ENCODE data around the gene LCN2. TPM values are rescaled to one million over a fixed set of nuclear protein-coding genes. Genes with fewer than 3 reads are reported as not detected.
"Not testable (repeated sequence)": the region's sequence is repeated elsewhere in the genome, so short reads cannot be mapped to it uniquely, and the experiment has no call there.

The LCN2 gene
- total RNA-seq, 2 experiments from 2014 or later, result not detected

GRCh38 chr9:128125580-128126354 is 23.5 kb upstream of the LCN2 start:
- Mint-ChIP-seq H3K9me3 (no peaks in the 10 kb centered on the region), H3K4me1 (peaks cover 34% of the 10 kb centered on the region), H3K27me3 (peaks cover under 1% of the 10 kb centered on the region), H3K36me3 (ENCODE audit: low read depth) (peaks cover 13% of the 10 kb centered on the region), H3K4me3 (peak overlapping the region; percentile 78), H3K27ac (peak overlapping the region; percentile 16)
- no peak for DNase-seq
- ChIA-PET CTCF (interaction anchor here (1.1 to 3.2 kb wide), 3 partner anchors 9 to 65 kb away, joined by 3 to 22 read pairs (median 9); no protein-coding TSS in a partner anchor), POLR2A (interaction anchor here (0.6 kb wide), 1 partner anchor 856 kb away, joined by 4 read pairs; no protein-coding TSS in a partner anchor)

- H3K27ac Mint-ChIP-seq, result peak within 1 kb of the TSS; percentile 96
- H3K27me3 Mint-ChIP-seq, result peaks cover 13% of the 10 kb centered on the region
- peak; percentile 83 for DNase-seq
- H3K36me3 Mint-ChIP-seq (ENCODE audit: low read depth), result peaks cover 10% of the 10 kb centered on the region
- H3K4me1 Mint-ChIP-seq, result peaks cover 34% of the 10 kb centered on the region
- POLR2A ChIA-PET, result interaction anchor here (1.0 to 3.0 kb wide), 4 partner anchors 10 to 59 kb away, joined by 4 to 19 read pairs (median 5); partner anchors contain the start of genes BBLN and SLC25A25
- no peaks in the 10 kb centered on the region for H3K9me3 Mint-ChIP-seq
- CTCF ChIA-PET, result interaction anchor here (1.1 to 2.1 kb wide), 3 partner anchors 9 to 32 kb away, joined by 3 to 10 read pairs (median 4); no protein-coding TSS in a partner anchor
- peak within 1 kb of the TSS; percentile 91 for H3K4me3 Mint-ChIP-seq
Measured at GRCh38 chr9:128127568-128127989, 21.7 kb upstream of the LCN2 start, which contains the start of gene PTGES2. Gene PTGES2 (minus strand): TSS chr9:128127729. CDS start chr9:128127717, 12 bp downstream.

- Mint-ChIP-seq H3K36me3 (ENCODE audit: low read depth) (peaks cover 10% of the 10 kb centered on the region), H3K9me3 (no peaks in the 10 kb centered on the region), H3K4me3 (peak overlapping the region; percentile 91), H3K27ac (peak overlapping the region; percentile 96), H3K27me3 (peaks cover 20% of the 10 kb centered on the region), H3K4me1 (peaks cover 36% of the 10 kb centered on the region)
- CTCF ChIA-PET, result interaction anchor here (0.7 to 2.1 kb wide), 15 partner anchors 9 to 213 kb away, joined by 3 to 14 read pairs (median 3); partner anchors contain the start of genes NAIF1, SLC25A25 and ST6GALNAC4
- POLR2A ChIA-PET, result interaction anchor here (0.9 to 3.0 kb wide), 5 partner anchors 10 to 59 kb away, joined by 3 to 19 read pairs (median 4); partner anchors contain the start of genes BBLN and SLC25A25
- DNase-seq, result peak; percentile 86
Measured at GRCh38 chr9:128127990-128128835, 21.0 kb upstream of the LCN2 start.

GRCh38 chr9:128128836-128129590 is 20.2 kb upstream of the LCN2 start:
- H3K27me3 Mint-ChIP-seq, result peaks cover 28% of the 10 kb centered on the region
- H3K4me3 Mint-ChIP-seq, result peak overlapping the region; percentile 91
- H3K27ac Mint-ChIP-seq, result peak overlapping the region; percentile 96
- no peak for DNase-seq
- CTCF ChIA-PET, result interaction anchor here (0.7 to 2.1 kb wide), 16 partner anchors 8 to 212 kb away, joined by 3 to 14 read pairs (median 3); partner anchors contain the start of genes NAIF1, SLC25A25 and ST6GALNAC4
- POLR2A ChIA-PET, result interaction anchor here (0.9 to 3.0 kb wide), 4 partner anchors 11 to 35 kb away, joined by 3 to 19 read pairs (median 5); partner anchors contain the start of gene BBLN
- no peaks in the 10 kb centered on the region for H3K9me3 Mint-ChIP-seq
- peaks cover 36% of the 10 kb centered on the region for H3K4me1 Mint-ChIP-seq
- peaks cover 3% of the 10 kb centered on the region for H3K36me3 Mint-ChIP-seq (ENCODE audit: low read depth)

GRCh38 chr9:128129976-128130590 is 19.2 kb upstream of the LCN2 start:
- H3K36me3 Mint-ChIP-seq (ENCODE audit: low read depth); H3K27ac Mint-ChIP-seq; H3K9me3 Mint-ChIP-seq: not testable (repeated sequence)
- POLR2A ChIA-PET, result interaction anchor here (3.0 kb wide), 1 partner anchor 30 kb away, joined by 19 read pairs; the partner anchor contains the start of gene BBLN
- Mint-ChIP-seq H3K4me3 (peak overlapping the region; percentile 62), H3K4me1 (peaks cover 31% of the 10 kb centered on the region), H3K27me3 (peaks cover 35% of the 10 kb centered on the region)
- DNase-seq, result peak; percentile 64
- CTCF ChIA-PET, result interaction anchor here (2.0 kb wide), 1 partner anchor 12 kb away, joined by 8 read pairs; no protein-coding TSS in a partner anchor

GRCh38 chr9:128130651-128131050 is 18.6 kb upstream of the LCN2 start:
- H3K36me3 Mint-ChIP-seq (ENCODE audit: low read depth); DNase-seq; H3K27ac Mint-ChIP-seq; POLR2A ChIA-PET; H3K4me3 Mint-ChIP-seq; CTCF ChIA-PET; H3K9me3 Mint-ChIP-seq: not testable (repeated sequence)
- H3K4me1 Mint-ChIP-seq, result peaks cover 27% of the 10 kb centered on the region
- peaks cover 41% of the 10 kb centered on the region for H3K27me3 Mint-ChIP-seq

- CTCF ChIA-PET; H3K4me3 Mint-ChIP-seq; H3K9me3 Mint-ChIP-seq; H3K36me3 Mint-ChIP-seq (ENCODE audit: low read depth); POLR2A ChIA-PET; H3K27ac Mint-ChIP-seq; DNase-seq: not testable (repeated sequence)
- Mint-ChIP-seq H3K4me1 (peaks cover 25% of the 10 kb centered on the region), H3K27me3 (peaks cover 41% of the 10 kb centered on the region)
Measured at GRCh38 chr9:128131346-128131745, 17.9 kb upstream of the LCN2 start.

- POLR2A ChIA-PET; H3K4me3 Mint-ChIP-seq; DNase-seq; H3K36me3 Mint-ChIP-seq (ENCODE audit: low read depth); H3K27ac Mint-ChIP-seq; H3K9me3 Mint-ChIP-seq; CTCF ChIA-PET: not testable (repeated sequence)
- Mint-ChIP-seq H3K27me3 (peaks cover 41% of the 10 kb centered on the region), H3K4me1 (peaks cover 23% of the 10 kb centered on the region)
Measured at GRCh38 chr9:128132139-128132538, 17.1 kb upstream of the LCN2 start.

GRCh38 chr9:128135561-128135960 is 13.7 kb upstream of the LCN2 start:
- POLR2A ChIA-PET; H3K4me3 Mint-ChIP-seq; H3K4me1 Mint-ChIP-seq; CTCF ChIA-PET; DNase-seq; H3K27ac Mint-ChIP-seq; H3K9me3 Mint-ChIP-seq; H3K36me3 Mint-ChIP-seq (ENCODE audit: low read depth): not testable (repeated sequence)
- peaks cover 41% of the 10 kb centered on the region for H3K27me3 Mint-ChIP-seq

- Mint-ChIP-seq H3K4me3 (no peak overlapping the region), H3K36me3 (ENCODE audit: low read depth) (no peaks in the 10 kb centered on the region), H3K4me1 (peaks cover 14% of the 10 kb centered on the region), H3K27me3 (peaks cover 29% of the 10 kb centered on the region), H3K27ac (no peak overlapping the region), H3K9me3 (no peaks in the 10 kb centered on the region)
- no peak for DNase-seq
- ChIA-PET POLR2A (no interaction called here), CTCF (interaction anchor here (1.7 to 1.8 kb wide), 2 partner anchors 9 to 19 kb away, joined by 5 to 10 read pairs; partner anchors contain the start of gene PTGES2)
Measured at GRCh38 chr9:128136816-128137793, 12.1 kb upstream of the LCN2 start.

- Mint-ChIP-seq H3K36me3 (ENCODE audit: low read depth) (no peaks in the 10 kb centered on the region), H3K4me1 (peaks cover 22% of the 10 kb centered on the region), H3K4me3 (no peak overlapping the region), H3K27me3 (peaks cover 23% of the 10 kb centered on the region), H3K27ac (no peak overlapping the region), H3K9me3 (no peaks in the 10 kb centered on the region)
- ChIA-PET CTCF (interaction anchor here (1.7 to 1.8 kb wide), 2 partner anchors 10 to 20 kb away, joined by 5 to 10 read pairs; partner anchors contain the start of gene PTGES2), POLR2A (no interaction called here)
- no peak for DNase-seq
Measured at GRCh38 chr9:128138001-128138400, 11.3 kb upstream of the LCN2 start.
